GM19438 (cell line): ENCODE data around the gene SPEF2.

ENCODE experiments used
- ATAC-seq: cut with Tn5 transposase; IDR thresholded peaks from one replicate; pipeline ENCODE4 v1.9.1; 2021; ENCODE audit warnings: low read depth; ENCODE audit not compliant: unreplicated experiment

Gene SPEF2

GRCh38 chr5:35698047-35698808 lies 80.6 kb downstream of the SPEF2 start:
- ATAC-seq = no peak

GRCh38 chr5:35707659-35708058 lies 90.0 kb downstream of the SPEF2 start:
- ATAC-seq = no peak

GRCh38 chr5:35709688-35710087 lies 92.0 kb downstream of the SPEF2 start:
- ATAC-seq = no peak

GRCh38 chr5:35717718-35718117 lies 100.1 kb downstream of the SPEF2 start:
- ATAC-seq = no peak

GRCh38 chr5:35735718-35736117 lies 118.1 kb downstream of the SPEF2 start:
- ATAC-seq = no peak

- no peak for ATAC-seq
Observed at GRCh38 chr5:35736280-35736679, 118.6 kb downstream of the SPEF2 start.

- no peak for ATAC-seq
Observed at GRCh38 chr5:35741126-35741716, 123.6 kb downstream of the SPEF2 start.

GRCh38 chr5:35741971-35742370 lies 124.3 kb downstream of the SPEF2 start:
- no peak for ATAC-seq

- ATAC-seq = no peak
Observed at GRCh38 chr5:35743644-35744043, 126.0 kb downstream of the SPEF2 start.

- ATAC-seq = no peak
Observed at GRCh38 chr5:35745193-35745592, 127.5 kb downstream of the SPEF2 start.

GRCh38 chr5:35745660-35746059 lies 128.0 kb downstream of the SPEF2 start:
- no peak for ATAC-seq

- ATAC-seq = no peak
Observed at GRCh38 chr5:35752012-35752411, 134.3 kb downstream of the SPEF2 start.

GRCh38 chr5:35753500-35753899 lies 135.8 kb downstream of the SPEF2 start:
- no peak for ATAC-seq

GRCh38 chr5:35754481-35754880 lies 136.8 kb downstream of the SPEF2 start:
- ATAC-seq = no peak

- no peak for ATAC-seq
Observed at GRCh38 chr5:35755966-35756365, 138.3 kb downstream of the SPEF2 start.

GRCh38 chr5:35758151-35758724 lies 140.6 kb downstream of the SPEF2 start:
- no peak for ATAC-seq

- ATAC-seq = no peak
Observed at GRCh38 chr5:35761541-35761940, 143.9 kb downstream of the SPEF2 start.

GRCh38 chr5:35762368-35762767 lies 144.7 kb downstream of the SPEF2 start:
- no peak for ATAC-seq

- no peak for ATAC-seq
Observed at GRCh38 chr5:35765921-35766320, 148.3 kb downstream of the SPEF2 start.

- ATAC-seq = no peak
Observed at GRCh38 chr5:35771300-35771699, 153.6 kb downstream of the SPEF2 start.

GRCh38 chr5:35771839-35772238 lies 154.2 kb downstream of the SPEF2 start:
- ATAC-seq = no peak

GRCh38 chr5:35773967-35774366 lies 156.3 kb downstream of the SPEF2 start:
- no peak for ATAC-seq
